GM12873 (cell line): ENCODE results near the gene PSMA8.

Experiments
- CTCF ChIP-seq: IDR thresholded peaks from 2 replicates; pipeline ENCODE4 v1.5.1; 2012; ENCODE audit warnings: low read depth, mild to moderate bottlenecking, moderate library complexity, low read length, control low read depth; ENCODE audit not compliant: insufficient read depth; ENCODE audit errors: missing control alignments

The PSMA8 gene

DNA sequence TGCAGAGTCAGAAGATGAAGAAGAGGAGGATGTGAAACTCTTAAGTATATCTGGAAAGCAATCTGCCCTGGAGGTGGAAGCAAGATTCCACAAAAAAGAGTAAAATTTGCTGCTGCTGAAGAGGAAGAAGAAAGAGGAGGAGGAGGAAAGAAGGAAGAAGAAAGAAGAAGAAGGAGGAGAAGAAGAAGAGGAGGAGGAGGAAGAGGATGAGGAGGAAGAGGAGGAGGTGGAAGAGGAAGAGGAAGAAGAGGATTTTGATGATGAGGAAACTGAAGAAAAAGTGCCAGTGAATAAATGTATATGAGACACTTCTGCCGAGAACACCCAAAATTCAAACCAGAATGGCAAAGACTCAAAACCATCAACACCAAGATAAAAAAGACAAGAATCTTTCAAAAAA is 71.6 kb downstream of the PSMA8 start:
- TF ChIP-seq CTCF, result no peak

- TF ChIP-seq CTCF, result no peak
These were observed 72.8 kb downstream of the PSMA8 start for GRCh38 chr18:26206488-26206887.

DNA sequence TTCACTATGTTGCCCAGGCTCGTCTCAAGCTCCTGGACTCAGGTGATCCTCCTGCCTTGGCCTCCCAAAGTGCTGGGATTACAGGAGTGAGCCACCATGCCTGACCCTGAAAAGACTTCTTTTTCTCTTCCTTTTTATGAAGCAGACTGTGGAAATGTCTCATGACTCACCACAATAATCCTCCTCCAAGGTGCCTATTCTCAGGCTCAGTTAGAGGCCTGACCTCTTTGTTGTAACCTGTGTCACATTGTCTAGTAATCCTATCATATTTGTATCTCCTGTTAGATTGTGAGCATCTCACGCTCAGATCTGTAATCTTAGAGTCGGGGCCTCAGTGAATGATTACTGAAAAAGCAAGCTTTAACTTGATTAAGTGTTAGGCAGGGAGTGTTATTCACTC is 74.3 kb downstream of the PSMA8 start:
- TF ChIP-seq CTCF, result no peak

GRCh38 chr18:26208977-26209376 is 75.3 kb downstream of the PSMA8 start:
- TF ChIP-seq CTCF, result no peak

DNA sequence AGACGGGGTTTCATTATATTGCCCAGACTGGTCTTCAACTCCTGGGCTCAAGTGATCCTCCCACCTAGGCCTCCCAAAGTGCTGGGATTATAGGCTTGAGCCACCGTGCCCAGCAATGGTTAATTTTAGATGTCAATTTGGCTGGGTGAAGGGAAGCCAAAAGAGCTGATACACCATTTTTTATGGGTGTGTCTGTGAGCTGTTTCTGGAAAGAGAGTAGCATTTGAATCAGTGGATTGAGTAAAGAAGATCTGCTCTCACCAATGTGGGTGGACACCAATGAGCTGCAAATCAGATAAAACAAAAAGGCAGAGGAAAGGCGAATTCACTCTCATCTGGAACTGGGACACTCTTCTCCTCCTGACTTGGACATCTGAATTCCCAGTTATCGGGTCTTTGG is 76.5 kb downstream of the PSMA8 start:
- no peak for TF ChIP-seq CTCF

DNA sequence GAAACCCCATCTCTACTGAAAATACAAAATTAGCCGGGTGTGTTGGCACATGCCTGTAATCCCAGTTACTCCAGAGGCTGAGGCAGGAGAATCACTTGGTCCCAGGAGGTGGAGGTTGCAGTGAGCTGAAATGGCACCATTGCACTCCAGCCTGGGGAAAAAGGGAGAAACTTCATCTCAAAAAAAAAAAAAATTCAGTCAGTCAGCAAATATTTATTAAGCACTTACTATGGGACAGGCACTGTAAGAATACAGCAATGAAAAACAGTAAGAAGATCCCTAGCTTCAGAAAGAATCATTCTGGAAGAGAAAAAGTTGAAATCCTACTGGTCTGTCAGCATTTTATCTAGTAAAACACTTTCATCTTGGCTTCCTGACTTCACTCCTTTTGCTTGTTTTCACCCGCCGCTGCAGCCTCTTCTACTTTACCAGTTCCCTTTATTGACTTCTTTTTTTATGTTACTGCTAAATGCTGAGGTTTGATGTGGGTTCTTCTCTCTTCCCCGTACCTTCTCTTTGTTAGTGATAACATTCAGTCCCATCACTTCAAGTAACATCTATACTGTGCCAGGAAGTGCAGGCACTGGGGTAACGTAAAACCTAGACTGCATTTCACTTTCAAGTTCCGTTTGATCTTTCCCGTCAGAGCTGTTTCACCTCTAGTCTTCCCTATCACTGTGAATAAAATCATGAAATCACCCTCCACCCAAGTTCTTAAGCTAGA is 81.7 kb downstream of the PSMA8 start:
- no peak for TF ChIP-seq CTCF

- no peak for TF ChIP-seq CTCF
These were observed 91.5 kb downstream of the PSMA8 start for GRCh38 chr18:26225022-26225693.
